Gastrocnemius medialis (tissue), 4 donors: ENCODE data around the gene PIGS.

Experiments
- CTCF ChIP-seq, 5 experiments: fragments of 450-650 bp in 3 of 5; fragments of 200-600 bp in 2 of 5; sonication (generic) in 2 of 5; IDR thresholded peaks in 4 of 5; conservative IDR thresholded peaks in 1 of 5; 1 replicate in 4 of 5; 2 replicates in 1 of 5; pipeline ENCODE4 v1.5.1; 2016 to 2019; ENCODE audit warnings: antibody characterized with exemption in 5 of 5, mild to moderate bottlenecking in 3 of 5, moderate library complexity in 3 of 5
- POLR2A ChIP-seq, 2 donors: fragments of 450-650 bp; IDR thresholded peaks; one replicate each; pipeline ENCODE4 v1.6.1; 2017; ENCODE audit warnings: antibody characterized with exemption in 2 of 2, mild to moderate bottlenecking in 2 of 2, moderate library complexity in 2 of 2

- TF ChIP-seq CTCF (IDR thresholded peaks at IDR 0.05 in 4 of 5, conservative IDR thresholded peaks at IDR 0.05 in 1 of 5) (no peak), POLR2A (IDR thresholded peaks at IDR 0.05) (no peak)
Observed at GRCh38 chr17:28509789-28510188, 61.5 kb downstream of the PIGS start.
